Activated T-cell treated with anti-CD3 and anti-CD28 coated beads, Interleukin-2, amount 50 U/mL, for 24 hours (primary cell): ENCODE measurements around the gene LRMDA.

ENCODE experiments used
- DNase-seq: peaks from one replicate; pipeline ENCODE4 v3.0.0-alpha.2; 2020
- H3K27ac Mint-ChIP-seq: 2 replicates; pipeline ENCODE4 v1.8.0; 2020; ENCODE audit warnings: mild to moderate bottlenecking, mixed read lengths
- H3K27me3 Mint-ChIP-seq: 2 replicates; pipeline ENCODE4 v1.8.0; 2020; ENCODE audit warnings: mixed read lengths
- H3K36me3 Mint-ChIP-seq: 2 replicates; pipeline ENCODE4 v1.8.0; 2020; ENCODE audit warnings: low read depth, mixed read lengths
- H3K4me1 Mint-ChIP-seq: 2 replicates; pipeline ENCODE4 v1.8.0; 2020; ENCODE audit warnings: low read depth, mixed read lengths
- H3K4me3 Mint-ChIP-seq: 2 replicates; pipeline ENCODE4 v1.8.0; 2020; ENCODE audit warnings: mild to moderate bottlenecking, moderate library complexity, mixed read lengths
- H3K9me3 Mint-ChIP-seq: 2 replicates; pipeline ENCODE4 v1.8.0; 2020; ENCODE audit warnings: mixed read lengths

The LRMDA gene

DNA sequence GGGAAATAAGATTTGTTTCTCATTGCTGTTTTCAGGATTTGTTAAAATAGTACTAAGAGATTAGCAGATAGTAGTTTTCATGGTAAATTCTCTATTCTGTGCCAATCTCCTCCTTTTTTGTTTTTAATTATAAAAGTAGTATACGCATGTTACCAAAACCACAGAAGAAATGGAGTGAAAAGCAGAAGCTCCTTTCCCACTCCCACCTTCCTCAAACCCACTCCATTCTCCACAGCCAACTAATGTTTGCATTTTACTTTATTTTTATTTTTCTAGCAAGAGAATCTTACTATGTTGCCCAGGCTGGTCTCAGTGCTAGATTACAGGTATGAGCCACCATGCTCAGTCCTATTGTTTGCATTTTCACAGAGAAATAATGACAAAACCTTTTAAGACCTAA is 4.5 kb upstream of the LRMDA start:
- no peaks in the 10 kb centered on the region for H3K36me3 Mint-ChIP-seq
- H3K9me3 Mint-ChIP-seq, result no peaks in the 10 kb centered on the region
- peaks cover 45% of the 10 kb centered on the region for H3K27me3 Mint-ChIP-seq
- no peak for DNase-seq
- no peak overlapping the region for H3K27ac Mint-ChIP-seq
- H3K4me3 Mint-ChIP-seq, result no peak overlapping the region
- peaks cover under 1% of the 10 kb centered on the region for H3K4me1 Mint-ChIP-seq

DNA sequence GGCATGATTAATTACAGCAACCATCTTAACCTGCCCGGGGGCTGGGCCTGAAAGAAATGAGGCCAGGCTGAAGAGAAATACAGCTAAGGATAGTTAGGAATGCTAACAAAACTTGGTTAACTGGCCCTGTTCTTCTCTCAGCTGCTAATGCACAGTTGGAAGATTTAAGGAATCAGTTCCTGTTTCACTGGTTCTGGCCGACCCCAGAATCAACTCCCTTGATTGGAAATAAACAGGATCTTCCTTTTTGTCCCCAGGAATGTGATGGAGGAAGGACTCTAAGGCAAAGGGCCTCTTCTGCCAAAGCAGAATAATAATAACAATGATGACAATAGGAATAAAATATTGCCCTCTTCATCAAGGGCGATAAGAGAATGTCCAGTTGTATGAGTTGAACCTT is 3.5 kb upstream of the LRMDA start:
- no peak for DNase-seq
- Mint-ChIP-seq H3K4me3 (no peak overlapping the region), H3K4me1 (peaks cover 4% of the 10 kb centered on the region)

DNA sequence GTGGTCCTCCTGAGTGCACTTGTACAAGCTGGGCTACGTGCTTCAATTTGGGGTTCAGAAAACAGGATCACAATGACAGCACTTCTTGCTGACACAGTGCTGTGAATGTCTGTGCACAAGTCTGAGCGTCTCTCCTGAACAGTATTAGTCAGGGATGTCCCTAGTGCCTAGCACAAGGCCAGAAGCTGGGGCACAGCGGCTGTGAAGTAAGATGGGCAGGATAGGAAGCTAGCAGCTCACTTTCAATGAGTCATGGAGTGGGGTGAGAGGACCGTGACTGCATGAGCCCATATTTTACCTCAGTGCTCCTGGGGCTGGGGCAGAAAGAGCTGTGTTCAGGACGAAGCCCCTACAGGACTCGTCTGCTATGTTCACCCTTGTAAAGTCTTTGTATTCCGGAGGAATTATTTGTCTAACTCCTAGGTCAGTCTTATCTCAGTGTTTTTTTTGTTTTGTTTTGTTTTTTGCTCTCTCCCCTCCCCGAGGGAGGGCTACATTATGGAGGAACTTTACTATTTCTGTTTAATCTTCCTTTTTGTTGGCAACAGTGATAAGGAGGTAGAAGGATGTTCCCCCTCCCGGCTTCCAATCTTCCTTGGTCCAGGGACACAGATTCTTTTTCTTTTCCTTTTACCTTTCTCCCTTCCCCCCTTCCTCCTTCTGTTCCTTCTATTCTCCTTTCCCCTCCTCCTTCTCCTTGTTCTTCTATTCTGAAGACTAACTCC is 2.8 kb upstream of the LRMDA start:
- peaks cover 55% of the 10 kb centered on the region for H3K27me3 Mint-ChIP-seq

More for the DNA sequence above, 3.5 kb upstream of the LRMDA start:
- Mint-ChIP-seq H3K27me3 (peaks cover 54% of the 10 kb centered on the region), H3K9me3 (no peaks in the 10 kb centered on the region), H3K27ac (no peak overlapping the region), H3K36me3 (no peaks in the 10 kb centered on the region)

DNA sequence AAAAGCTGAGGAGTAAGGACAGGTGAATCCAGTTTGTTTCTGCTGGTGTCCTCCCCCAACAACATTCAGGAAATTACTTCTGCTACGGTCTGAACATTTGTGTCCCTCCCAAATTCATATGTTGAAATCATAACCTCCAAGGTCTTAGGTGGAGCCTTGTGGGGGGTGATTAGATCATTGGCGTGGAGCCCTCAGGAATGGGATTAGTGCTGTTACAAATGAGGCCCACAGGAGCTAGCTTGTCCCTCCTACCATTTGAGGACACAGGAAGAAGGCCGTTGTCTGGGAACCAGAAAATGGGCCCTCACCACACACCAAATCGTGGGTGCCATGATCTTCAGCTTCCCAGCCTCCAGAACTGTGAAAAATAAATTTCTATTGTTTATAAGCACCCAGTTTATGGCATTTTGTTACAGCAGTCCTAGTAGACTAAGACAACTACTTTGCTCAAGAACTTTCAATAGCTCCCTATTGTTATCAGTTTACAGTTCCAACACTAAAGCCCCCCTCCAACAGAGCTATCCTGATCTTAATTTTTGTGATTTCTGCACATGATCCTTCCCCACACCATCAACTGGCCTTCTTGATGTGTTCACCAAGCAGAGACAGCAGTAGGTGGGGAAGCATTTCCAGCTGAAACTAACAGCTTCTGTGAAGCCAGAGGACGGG is 2.1 kb upstream of the LRMDA start:
- H3K4me3 Mint-ChIP-seq, result no peak overlapping the region
- no peaks in the 10 kb centered on the region for H3K9me3 Mint-ChIP-seq
- no peaks in the 10 kb centered on the region for H3K36me3 Mint-ChIP-seq
- peaks cover 4% of the 10 kb centered on the region for H3K4me1 Mint-ChIP-seq
- no peak for DNase-seq
- peaks cover 59% of the 10 kb centered on the region for H3K27me3 Mint-ChIP-seq
- no peak overlapping the region for H3K27ac Mint-ChIP-seq

More for the DNA sequence above, 2.8 kb upstream of the LRMDA start:
- Mint-ChIP-seq H3K4me3 (no peak overlapping the region), H3K4me1 (peaks cover 4% of the 10 kb centered on the region), H3K36me3 (no peaks in the 10 kb centered on the region), H3K27ac (no peak overlapping the region), H3K9me3 (no peaks in the 10 kb centered on the region)
- no peak for DNase-seq

DNA sequence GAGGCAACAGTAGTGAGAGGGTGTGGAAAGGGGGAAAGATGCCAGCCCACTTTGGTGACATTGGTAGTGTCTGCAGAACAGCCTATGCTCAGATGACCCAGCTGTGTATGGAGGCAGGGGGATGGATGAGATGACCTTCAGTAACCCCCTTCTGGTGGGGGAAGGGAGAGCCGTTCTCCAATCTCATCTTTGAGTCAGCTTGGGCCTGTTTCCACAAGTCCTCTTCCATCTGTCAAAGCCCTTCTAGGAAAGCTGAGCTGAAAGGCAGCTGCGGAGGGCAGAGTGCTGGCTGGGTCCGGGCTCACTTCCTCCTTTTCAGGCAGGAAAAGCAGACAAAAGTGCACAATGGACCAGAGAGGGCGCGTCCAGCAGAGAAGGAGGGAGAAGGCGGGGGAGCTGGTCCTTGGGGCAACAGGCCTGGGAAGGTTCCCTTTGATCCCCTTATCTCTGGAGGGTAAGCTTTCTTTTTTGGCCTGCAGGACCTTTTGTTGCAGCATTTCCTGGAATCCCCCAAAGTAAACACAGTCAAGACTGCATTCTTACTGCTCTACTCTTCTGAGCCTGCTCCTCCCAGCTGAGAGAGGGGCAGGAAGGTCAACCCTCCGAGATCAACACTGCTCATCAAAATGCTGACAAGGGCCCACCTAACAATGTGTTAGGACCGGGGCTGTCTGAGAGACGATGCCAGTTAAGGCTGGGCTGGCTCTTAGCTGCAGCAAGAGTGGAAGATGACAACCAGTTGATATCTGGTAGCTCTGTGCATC is 1.2 kb upstream of the LRMDA start:
- no peak overlapping the region for H3K4me3 Mint-ChIP-seq
- DNase-seq, result no peak
- H3K36me3 Mint-ChIP-seq, result no peaks in the 10 kb centered on the region
- no peak overlapping the region for H3K27ac Mint-ChIP-seq
- H3K4me1 Mint-ChIP-seq, result peaks cover 4% of the 10 kb centered on the region
- H3K9me3 Mint-ChIP-seq, result no peaks in the 10 kb centered on the region
- peaks cover 67% of the 10 kb centered on the region for H3K27me3 Mint-ChIP-seq

DNA sequence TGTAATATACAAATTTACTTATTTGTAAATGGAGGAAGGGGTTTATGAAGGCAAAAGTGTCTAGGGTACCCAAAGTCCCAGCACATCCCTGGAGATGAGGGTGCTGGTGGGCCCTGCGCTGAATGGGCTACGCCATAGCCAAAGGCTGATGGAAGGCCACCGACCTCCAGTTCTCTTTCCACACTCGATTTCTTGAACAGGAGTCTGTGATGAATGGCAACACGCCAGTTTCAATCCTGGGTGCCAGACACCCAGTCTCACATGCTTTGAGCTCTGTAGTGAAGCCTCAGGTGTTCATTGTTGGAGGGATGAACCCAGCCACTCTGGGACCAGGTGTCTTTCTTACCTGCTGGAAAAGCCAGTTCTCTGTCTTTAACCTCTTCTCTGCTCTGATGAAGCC is 752 bp downstream of the LRMDA start:
- no peak overlapping the region for H3K4me3 Mint-ChIP-seq
- DNase-seq, result no peak
- H3K9me3 Mint-ChIP-seq, result no peaks in the 10 kb centered on the region
- H3K27ac Mint-ChIP-seq, result no peak overlapping the region
- peaks cover 4% of the 10 kb centered on the region for H3K4me1 Mint-ChIP-seq
- H3K36me3 Mint-ChIP-seq, result no peaks in the 10 kb centered on the region
- peaks cover 80% of the 10 kb centered on the region for H3K27me3 Mint-ChIP-seq

DNA sequence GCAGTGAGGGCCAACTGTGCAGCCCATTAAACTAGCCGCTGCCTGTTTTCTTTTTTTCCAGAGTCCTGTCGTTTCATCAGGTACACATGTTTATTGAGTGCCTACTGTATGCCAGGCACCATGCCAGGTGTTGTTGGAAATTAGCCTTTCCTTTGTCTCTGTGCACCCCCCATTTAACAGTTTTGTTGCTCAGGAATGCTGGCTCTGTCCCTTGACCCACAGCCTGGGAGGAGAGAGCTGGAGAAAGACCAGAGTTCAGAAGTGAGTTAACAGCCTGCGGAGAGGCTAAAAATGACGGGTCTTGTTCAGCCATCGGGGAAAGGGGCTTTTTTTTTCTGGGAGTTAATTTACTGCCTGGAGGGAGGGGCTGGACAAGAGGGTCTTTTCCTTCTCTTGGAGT is 1.3 kb downstream of the LRMDA start:
- Mint-ChIP-seq H3K9me3 (no peaks in the 10 kb centered on the region), H3K27ac (no peak overlapping the region), H3K4me1 (peaks cover 4% of the 10 kb centered on the region), H3K27me3 (peaks cover 84% of the 10 kb centered on the region), H3K36me3 (no peaks in the 10 kb centered on the region), H3K4me3 (no peak overlapping the region)
- DNase-seq, result no peak

DNA sequence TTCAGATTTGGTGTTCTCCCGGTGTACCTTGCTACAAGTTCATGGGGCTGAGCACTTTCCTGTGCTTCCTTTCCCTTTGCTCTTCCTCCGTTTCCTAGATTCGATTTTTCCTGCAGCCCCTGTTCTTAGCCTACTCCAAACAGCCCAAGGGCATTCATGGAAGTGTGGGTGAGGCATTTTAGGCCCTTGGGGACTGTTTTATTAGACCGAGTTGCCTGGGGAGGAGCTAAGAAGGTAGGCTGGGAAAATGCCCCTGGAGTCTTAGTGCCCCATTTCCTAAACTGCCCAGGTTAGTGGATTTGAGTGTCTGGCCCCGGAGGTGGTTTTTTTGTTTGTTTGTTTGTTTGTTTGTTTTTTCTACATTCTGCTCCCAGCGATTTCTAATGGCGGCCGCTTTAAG is 1.8 kb downstream of the LRMDA start:
- H3K9me3 Mint-ChIP-seq, result no peaks in the 10 kb centered on the region
- H3K4me1 Mint-ChIP-seq, result peaks cover 4% of the 10 kb centered on the region
- H3K27ac Mint-ChIP-seq, result no peak overlapping the region
- H3K36me3 Mint-ChIP-seq, result no peaks in the 10 kb centered on the region
- no peak overlapping the region for H3K4me3 Mint-ChIP-seq
- no peak for DNase-seq
- H3K27me3 Mint-ChIP-seq, result peaks cover 83% of the 10 kb centered on the region

DNA sequence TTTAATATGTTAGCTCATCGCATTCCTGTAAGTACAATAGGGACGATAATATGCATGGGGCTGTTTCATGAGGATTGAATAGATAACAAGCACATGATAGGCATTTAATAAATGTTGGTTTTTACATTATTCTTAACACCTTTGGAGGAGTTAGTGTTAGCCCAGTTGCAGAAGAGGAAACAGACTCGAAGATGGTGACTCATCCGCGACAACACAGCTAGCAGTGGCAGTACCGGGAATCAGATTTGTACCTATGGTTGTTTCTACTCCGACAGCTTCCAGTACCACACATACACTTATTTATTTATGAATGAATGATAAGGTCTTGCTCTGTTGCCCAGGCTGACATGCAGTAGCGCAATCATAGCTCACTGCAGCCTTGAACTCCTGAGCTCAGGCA is 2.9 kb downstream of the LRMDA start:
- H3K9me3 Mint-ChIP-seq, result no peaks in the 10 kb centered on the region
- H3K36me3 Mint-ChIP-seq, result no peaks in the 10 kb centered on the region
- H3K4me1 Mint-ChIP-seq, result peaks cover 4% of the 10 kb centered on the region
- peaks cover 78% of the 10 kb centered on the region for H3K27me3 Mint-ChIP-seq
- H3K4me3 Mint-ChIP-seq, result no peak overlapping the region
- H3K27ac Mint-ChIP-seq, result no peak overlapping the region
- no peak for DNase-seq

DNA sequence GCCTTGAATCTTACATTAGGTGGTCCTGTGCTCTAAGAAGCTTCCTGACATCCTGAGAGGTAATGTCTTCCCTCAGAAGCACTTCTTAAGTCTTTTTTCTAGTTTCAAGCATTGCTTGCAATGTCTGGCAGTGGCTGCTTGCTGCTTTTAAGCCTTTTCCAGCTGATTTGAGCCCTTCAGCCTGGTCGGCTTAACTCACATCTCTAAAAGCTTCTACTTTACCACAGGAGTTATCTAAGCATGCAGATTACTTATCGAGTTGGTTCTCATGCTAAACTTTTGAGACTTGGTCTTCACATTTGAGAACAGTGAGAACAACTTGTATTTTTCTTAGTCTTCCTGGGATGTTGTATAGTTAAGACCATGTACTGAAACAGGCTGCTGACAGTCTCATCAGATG is 3.9 kb downstream of the LRMDA start:
- Mint-ChIP-seq H3K9me3 (no peaks in the 10 kb centered on the region), H3K4me1 (peaks cover 4% of the 10 kb centered on the region), H3K27me3 (peaks cover 77% of the 10 kb centered on the region), H3K4me3 (no peak overlapping the region), H3K36me3 (no peaks in the 10 kb centered on the region), H3K27ac (no peak overlapping the region)
- DNase-seq, result no peak

DNA sequence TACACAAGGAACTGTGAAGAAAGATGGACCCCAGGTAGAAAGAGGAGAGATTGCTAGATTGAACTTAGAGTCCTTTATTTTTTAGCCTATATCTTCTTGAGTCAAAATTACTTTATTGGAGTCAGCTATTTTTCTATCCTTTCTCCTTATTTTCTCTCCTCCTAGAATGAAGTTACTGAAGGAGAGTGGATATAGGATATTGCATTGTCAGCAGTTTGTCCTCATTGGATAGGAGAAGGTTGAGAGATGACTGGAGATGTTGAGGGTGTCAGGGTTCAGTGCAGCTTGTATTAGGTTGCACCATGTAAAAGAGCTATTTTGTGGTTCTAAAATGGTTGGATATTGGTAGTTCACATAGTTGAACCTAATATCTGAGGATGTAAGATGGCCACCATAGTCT is 5.5 kb downstream of the LRMDA start:
- Mint-ChIP-seq H3K4me1 (peaks cover 3% of the 10 kb centered on the region), H3K36me3 (no peaks in the 10 kb centered on the region), H3K9me3 (no peaks in the 10 kb centered on the region), H3K27me3 (peaks cover 65% of the 10 kb centered on the region), H3K27ac (no peak overlapping the region), H3K4me3 (no peak overlapping the region)
- no peak for DNase-seq

DNA sequence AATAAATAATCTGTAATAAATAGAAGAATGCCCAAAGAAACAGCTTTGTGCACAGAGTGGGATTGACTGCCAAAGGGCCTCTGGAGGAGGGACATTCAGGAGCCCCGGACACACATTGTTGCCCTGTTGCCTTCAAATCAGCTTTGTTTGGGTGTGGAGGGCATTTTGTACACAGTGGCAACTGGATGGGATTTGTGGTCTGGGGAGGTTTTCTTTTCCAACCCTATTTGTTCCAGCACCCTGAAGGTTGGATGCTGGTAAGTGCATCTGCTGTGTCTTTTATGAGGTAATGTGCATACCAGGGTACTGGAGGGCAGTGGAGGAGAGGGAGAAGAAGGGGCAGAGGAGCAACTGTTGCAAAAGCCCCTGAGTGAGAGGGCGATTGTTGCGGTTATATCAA is 6.3 kb downstream of the LRMDA start:
- Mint-ChIP-seq H3K27me3 (peaks cover 57% of the 10 kb centered on the region), H3K27ac (no peak overlapping the region), H3K4me3 (no peak overlapping the region), H3K36me3 (no peaks in the 10 kb centered on the region), H3K9me3 (peaks cover 5% of the 10 kb centered on the region), H3K4me1 (no peaks in the 10 kb centered on the region)
- DNase-seq, result no peak

DNA sequence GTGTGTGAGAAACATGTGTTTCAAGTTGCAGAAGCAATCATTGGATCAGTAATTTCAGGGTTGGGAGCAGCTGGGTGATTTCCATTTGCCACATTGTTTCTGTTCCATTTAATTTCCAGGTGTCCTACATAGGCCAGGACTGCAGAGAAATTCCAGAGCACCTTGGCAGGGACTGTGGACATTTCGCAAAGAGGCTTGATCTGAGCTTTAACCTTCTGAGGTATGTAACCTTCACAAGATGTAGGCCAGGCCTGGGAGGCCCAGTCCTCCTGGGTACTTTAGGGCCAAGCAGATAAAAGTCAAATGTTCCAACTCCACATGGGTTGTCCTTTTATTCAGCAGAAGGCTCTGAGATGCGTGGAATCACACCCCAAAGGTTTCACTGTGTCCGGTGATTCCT is 6.9 kb downstream of the LRMDA start:
- Mint-ChIP-seq H3K27me3 (peaks cover 53% of the 10 kb centered on the region), H3K4me1 (no peaks in the 10 kb centered on the region)

DNA sequence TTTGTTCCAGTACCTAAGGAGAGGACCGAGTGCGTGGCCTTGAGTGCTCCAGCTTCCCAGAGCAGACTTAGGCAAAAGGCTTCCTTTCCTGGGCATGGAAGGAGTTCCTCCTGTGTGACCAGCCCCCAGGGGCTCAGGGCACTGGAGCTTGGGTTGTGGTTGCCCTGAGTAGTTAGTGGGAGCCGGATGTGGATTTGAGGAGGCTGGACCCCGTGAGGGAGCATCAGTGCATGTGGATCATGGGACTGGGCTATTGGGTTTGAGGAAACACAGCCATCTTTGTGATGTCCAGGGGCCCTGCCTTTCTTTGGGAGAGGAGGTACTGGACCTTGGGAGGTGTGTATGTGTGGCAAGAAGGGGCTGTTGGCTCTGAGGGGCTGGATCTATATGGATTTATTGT is 8.4 kb downstream of the LRMDA start:
- DNase-seq, result no peak
- Mint-ChIP-seq H3K36me3 (no peaks in the 10 kb centered on the region), H3K9me3 (peaks cover 15% of the 10 kb centered on the region), H3K27me3 (peaks cover 39% of the 10 kb centered on the region), H3K4me3 (no peak overlapping the region), H3K4me1 (no peaks in the 10 kb centered on the region), H3K27ac (no peak overlapping the region)

More for the DNA sequence above, 6.9 kb downstream of the LRMDA start:
- DNase-seq, result no peak
- H3K9me3 Mint-ChIP-seq, result peaks cover 8% of the 10 kb centered on the region
- no peak overlapping the region for H3K4me3 Mint-ChIP-seq
- H3K36me3 Mint-ChIP-seq, result no peaks in the 10 kb centered on the region
- no peak overlapping the region for H3K27ac Mint-ChIP-seq

DNA sequence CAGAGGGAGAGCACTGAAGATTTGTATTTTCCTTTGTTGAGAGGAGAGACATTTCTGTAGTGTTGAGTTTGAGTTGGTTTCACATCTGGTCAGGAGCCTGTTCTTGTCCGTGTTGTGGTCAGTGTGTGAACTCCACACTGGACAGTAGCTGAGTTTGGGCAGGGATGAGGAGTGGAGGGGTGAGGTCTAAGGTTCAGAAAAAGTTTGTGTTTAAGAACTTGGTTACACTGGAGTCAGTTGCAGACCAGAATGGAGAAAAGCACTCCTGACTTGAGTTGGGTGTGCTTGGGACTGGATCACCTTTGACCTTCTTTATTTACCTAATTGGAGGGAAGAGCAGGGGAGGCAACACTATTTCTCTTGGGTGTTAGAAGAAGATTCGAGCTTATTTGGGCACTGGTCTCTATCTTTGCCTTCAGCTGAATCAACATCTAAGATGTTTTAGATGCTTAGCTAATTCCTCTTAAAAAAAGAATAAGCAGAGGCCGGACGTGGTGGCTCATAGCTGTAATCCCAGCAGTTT is 8.9 kb downstream of the LRMDA start:
- Mint-ChIP-seq H3K4me3 (no peak overlapping the region), H3K27me3 (peaks cover 35% of the 10 kb centered on the region), H3K36me3 (no peaks in the 10 kb centered on the region), H3K4me1 (no peaks in the 10 kb centered on the region), H3K27ac (no peak overlapping the region), H3K9me3 (peaks cover 15% of the 10 kb centered on the region)
- DNase-seq, result no peak
